Endothelial cell of umbilical vein (primary cell): ENCODE results near the gene SLIT1. TPM values are rescaled to one million over a fixed set of nuclear protein-coding genes. Genes with fewer than 3 reads are reported as not detected.

Experiments
- BruUV-seq: library from RNA; stranded (reverse); fragments of 400-500 nt; replicated peaks from 2 replicates; lab custom pipeline; 2021; lab: Mats Ljungman, UMichigan
- CTCF ChIA-PET: fragments of 300-600, 350-600 bp; sonication (Branson Sonifier 250); formaldehyde crosslinking; loops from one replicate; lab custom pipeline; 2021; ENCODE audit warnings: antibody characterized with exemption, inconsistent platforms; lab: Charles Lee
- POLR2A ChIA-PET: fragments of 300-600, 350-600 bp; sonication (Branson Sonifier 250); formaldehyde crosslinking; loops from one replicate; lab custom pipeline; 2021; ENCODE audit warnings: antibody characterized with exemption, inconsistent platforms; lab: Charles Lee
- DNase-seq: peaks from one replicate; pipeline ENCODE4 v3.0.0-alpha.2; 2011; ENCODE audit warnings: low read depth, low spot score
- FAIRE-seq: peaks from 2 replicates; lab custom pipeline; 2011; peaks lifted over from hg19 to GRCh38; lab: Jason Lieb, UNC
- H2AFZ ChIP-seq: 2 replicates; pipeline ENCODE4 v1.6.0; 2012; ENCODE audit warnings: low read depth, low read length, control low read depth, inconsistent platforms
- H3K27ac ChIP-seq: 2 replicates; pipeline ENCODE4 v1.5.1; 2011; ENCODE audit warnings: low read depth, mild to moderate bottlenecking, control low read depth, low read length, moderate library complexity; ENCODE audit not compliant: insufficient read depth
- H3K27me3 ChIP-seq, 2 experiments: 2 replicates each; pipeline versions ENCODE4 v1.6.0 to v1.6.1; 2011; ENCODE audit warnings: low read length in 2 of 2, mixed read lengths in 1 of 2; ENCODE audit not compliant: control insufficient read depth in 2 of 2, insufficient read depth in 2 of 2
- H3K36me3 ChIP-seq, 2 experiments: 2 replicates in 1 of 2; 3 replicates in 1 of 2; pipeline ENCODE4 v1.5.1; 2011; ENCODE audit warnings: low read length in 2 of 2, mild to moderate bottlenecking in 1 of 2, moderate library complexity in 1 of 2; ENCODE audit not compliant: control insufficient read depth in 2 of 2, insufficient read depth in 2 of 2; ENCODE audit errors: extremely low read depth in 1 of 2
- H3K4me1 ChIP-seq: 3 replicates; pipeline ENCODE4 v1.5.1; 2011; ENCODE audit warnings: mild to moderate bottlenecking, low read length; ENCODE audit not compliant: control insufficient read depth, insufficient read depth; ENCODE audit errors: extremely low read depth
- H3K4me2 ChIP-seq: 2 replicates; pipeline ENCODE4 v1.6.1; 2011; ENCODE audit warnings: low read length, control low read depth, mixed read lengths; ENCODE audit not compliant: insufficient read depth
- H3K4me3 ChIP-seq, 3 experiments: fragments of 200-600 bp in 1 of 3; sonication (generic), shearing (Covaris generic) in 1 of 3; replicated peaks in 1 of 3; 2 replicates each; pipeline ENCODE4 v1.5.1; 2011 to 2016; ENCODE audit warnings: control low read depth in 3 of 3, low read length in 3 of 3, mild to moderate bottlenecking in 2 of 3, inconsistent platforms in 1 of 3, low read depth in 1 of 3, moderate library complexity in 1 of 3; ENCODE audit not compliant: insufficient read depth in 1 of 3
- H3K79me2 ChIP-seq: 2 replicates; pipeline ENCODE4 v1.6.0; 2012; ENCODE audit warnings: low read length, inconsistent platforms; ENCODE audit not compliant: control insufficient read depth, insufficient read depth
- H3K9ac ChIP-seq: replicated peaks from 2 replicates; pipeline ENCODE3; 2011; ENCODE audit warnings: low read length, control low read depth; ENCODE audit not compliant: insufficient read depth; ENCODE audit errors: extremely low read depth
- H3K9me1 ChIP-seq: replicated peaks from 3 replicates; pipeline ENCODE4 v1.6.0; 2011; ENCODE audit warnings: mild to moderate bottlenecking, low read length; ENCODE audit not compliant: control insufficient read depth, insufficient read depth; ENCODE audit errors: extremely low read depth
- H3K9me3 ChIP-seq: replicated peaks from 2 replicates; pipeline ENCODE4 v1.5.1; 2012; ENCODE audit warnings: low read length, inconsistent platforms; ENCODE audit not compliant: control insufficient read depth, insufficient read depth
- H4K20me1 ChIP-seq: replicated peaks from 2 replicates; pipeline ENCODE3; 2011; ENCODE audit warnings: mild to moderate bottlenecking, low read length; ENCODE audit not compliant: control insufficient read depth, insufficient read depth; ENCODE audit errors: extremely low read depth
- CTCF ChIP-seq, 2 donors: IDR thresholded peaks; 1 replicate in 1 of 2; 2 replicates in 1 of 2; pipeline ENCODE4 v1.5.1; 2011; ENCODE audit warnings: low read length in 2 of 2, mild to moderate bottlenecking in 2 of 2, moderate library complexity in 2 of 2, control low read depth in 1 of 2, inconsistent platforms in 1 of 2, low read depth in 1 of 2; ENCODE audit not compliant: insufficient read depth in 1 of 2; ENCODE audit errors: extremely low read depth in 1 of 2
- EZH2 ChIP-seq: IDR thresholded peaks from 2 replicates; pipeline ENCODE4 v1.6.1; 2012; ENCODE audit warnings: borderline replicate concordance, low read depth, mild to moderate bottlenecking, moderate library complexity, low read length, inconsistent platforms; ENCODE audit not compliant: severe bottlenecking
- FOS ChIP-seq: IDR thresholded peaks from 2 replicates; pipeline ENCODE4 v1.6.1; 2011; ENCODE audit warnings: mild to moderate bottlenecking, low read length, moderate library complexity, borderline replicate concordance; ENCODE audit not compliant: insufficient read depth
- GATA2 ChIP-seq: IDR thresholded peaks from 2 replicates; pipeline ENCODE4 v1.7.0; 2011; ENCODE audit warnings: low read depth, mild to moderate bottlenecking, moderate library complexity, mixed read lengths, low read length; ENCODE audit not compliant: insufficient read length, insufficient read depth
- JUN ChIP-seq: IDR thresholded peaks from 2 replicates; pipeline ENCODE4 v1.6.1; 2011; ENCODE audit warnings: borderline replicate concordance, low read depth; ENCODE audit not compliant: insufficient read length, insufficient read depth
- MAX ChIP-seq: IDR thresholded peaks from 2 replicates; pipeline ENCODE4 v1.6.1; 2011; ENCODE audit not compliant: insufficient read depth, insufficient read length
- MYC ChIP-seq: IDR thresholded peaks from one replicate; pipeline ENCODE4 v1.6.1; 2011; ENCODE audit warnings: mild to moderate bottlenecking, low read depth, low read length
- POLR2A ChIP-seq: IDR thresholded peaks from 2 replicates; pipeline ENCODE4 v1.6.1; 2012; ENCODE audit warnings: low read depth, mild to moderate bottlenecking, control low read depth, low read length
- POLR2AphosphoS5 ChIP-seq: IDR thresholded peaks from 2 replicates; pipeline ENCODE4 v1.6.1; 2012; ENCODE audit warnings: low read depth, mild to moderate bottlenecking, control low read depth, low read length, moderate library complexity; ENCODE audit not compliant: insufficient read depth
- dilution Hi-C: fragments of 300-500 bp; cut with MboI; formaldehyde crosslinking; loops from one replicate; pipeline ENCODE4 v1.15.0; 2019; ENCODE audit warnings: low sequenced_read_pairs; ENCODE audit not compliant: extremely low pct_ligation_motif_present
- intact Hi-C: fragments of 100-400 bp; cut with micrococcal nuclease; formaldehyde crosslinking; loops from one replicate; pipeline ENCODE4 v1.10.0; 2022
- polyA plus RNA-seq, 4 experiments: library from polyadenylated mRNA; depleted of rRNA in 3 of 4; stranded (reverse) in 3 of 4; unstranded in 1 of 4; fragments of >200 nt; gene quantifications; 2 replicates each; pipeline versions ENCODE4 v1.2.1 to v1.2.3, GENCODE V29; 2011 to 2012; ENCODE audit warnings: missing spikeins in 1 of 4
- total RNA-seq: library from RNA; stranded (reverse); gene quantifications from 2 replicates; pipeline ENCODE4 v1.2.3, GENCODE V29; 2021

The SLIT1 gene
- total and polyA plus RNA-seq, 2 donors (not counting 3 experiments of a cell fraction or from before 2014, with no cell fraction given), result 0.04 to 0.20 TPM

GRCh38 chr10:97032624-97033023, 153.1 kb downstream of the SLIT1 start:
- POLR2A ChIA-PET, result no interaction called here
- Histone ChIP-seq H3K9me3 (no peaks in the 10 kb centered on the region), H3K9me1 (no peaks in the 10 kb centered on the region), H3K4me3 (no peak overlapping the region), H3K4me2 (no peak overlapping the region), H3K27me3 (peaks cover 0 to 2% of the 10 kb centered on the region in 2 experiments), H3K9ac (no peak overlapping the region), H3K36me3 (no peaks in the 10 kb centered on the region), H3K4me1 (peaks cover 2% of the 10 kb centered on the region), H4K20me1 (no peaks in the 10 kb centered on the region), H3K79me2 (no peaks in the 10 kb centered on the region), H2AFZ (no peak overlapping the region), H3K27ac (no peak overlapping the region)
- dilution Hi-C loops (no loop called here), intact Hi-C loops (no loop called here)
- no TSS peak for BruUV-seq
- no peak for TF ChIP-seq FOS
- no peak for TF ChIP-seq POLR2A
- TF ChIP-seq JUN, result no peak
- no peak for TF ChIP-seq MYC
- no peak for TF ChIP-seq CTCF (IDR thresholded peaks at IDR 0.05; ENCODE audit: extremely low read depth in 1 of 2, insufficient read depth in 1 of 2, low read depth in 1 of 2, low read length in 2 of 2)
- TF ChIP-seq POLR2AphosphoS5, result no peak
- no peak for TF ChIP-seq MAX
- no peak for TF ChIP-seq EZH2
- TF ChIP-seq GATA2, result no peak
- CTCF ChIA-PET, result interaction anchor here (1.5 kb wide), 1 partner anchor 178 kb away, joined by 4 read pairs; no protein-coding TSS in a partner anchor
- DNase-seq, result no peak
- FAIRE-seq, result no peak
